HFF-Myc (cell line): Measurements from ENCODE around the gene ADAM10.

ENCODE experiments used
- DNase-seq: peaks from one replicate; pipeline ENCODE4 v3.0.0-alpha.2; 2011; ENCODE audit warnings: low read depth; ENCODE audit errors: extremely low read depth
- H3K4me3 ChIP-seq: replicated peaks from 2 replicates; pipeline ENCODE4 v1.5.1; 2011; ENCODE audit warnings: low read depth, mild to moderate bottlenecking, control low read depth, low read length
- TF ChIP-seq, protein P1 (sequence below): IDR thresholded peaks from 2 replicates; pipeline ENCODE4 v1.5.1; 2012; ENCODE audit warnings: mild to moderate bottlenecking, low read depth, low read length, control low read depth; ENCODE audit errors: missing control alignments

Gene ADAM10

DNA sequence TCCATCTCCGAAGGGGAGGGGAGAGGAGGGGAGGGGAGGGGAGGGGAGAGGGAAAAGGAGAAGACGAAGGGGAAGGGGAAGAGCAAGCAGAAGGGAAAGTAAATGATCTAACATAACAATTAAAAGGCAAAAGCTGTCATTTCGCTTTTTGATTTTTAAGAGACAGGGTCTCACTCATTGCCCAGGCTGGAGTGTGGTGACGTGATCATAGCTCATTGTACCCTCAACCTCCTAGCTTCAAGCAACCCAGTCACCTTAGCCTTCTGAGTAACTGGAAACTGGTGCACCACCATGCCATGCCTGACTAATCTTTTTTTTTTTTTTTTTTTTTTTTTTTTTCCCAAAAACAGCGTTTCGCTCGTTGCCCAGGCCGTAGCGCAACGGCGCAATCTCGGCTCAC is 22.6 kb downstream of the ADAM10 start:
- no peak overlapping the region for H3K4me3 ChIP-seq
- DNase-seq: no peak
- TF ChIP-seq, protein P1, sequence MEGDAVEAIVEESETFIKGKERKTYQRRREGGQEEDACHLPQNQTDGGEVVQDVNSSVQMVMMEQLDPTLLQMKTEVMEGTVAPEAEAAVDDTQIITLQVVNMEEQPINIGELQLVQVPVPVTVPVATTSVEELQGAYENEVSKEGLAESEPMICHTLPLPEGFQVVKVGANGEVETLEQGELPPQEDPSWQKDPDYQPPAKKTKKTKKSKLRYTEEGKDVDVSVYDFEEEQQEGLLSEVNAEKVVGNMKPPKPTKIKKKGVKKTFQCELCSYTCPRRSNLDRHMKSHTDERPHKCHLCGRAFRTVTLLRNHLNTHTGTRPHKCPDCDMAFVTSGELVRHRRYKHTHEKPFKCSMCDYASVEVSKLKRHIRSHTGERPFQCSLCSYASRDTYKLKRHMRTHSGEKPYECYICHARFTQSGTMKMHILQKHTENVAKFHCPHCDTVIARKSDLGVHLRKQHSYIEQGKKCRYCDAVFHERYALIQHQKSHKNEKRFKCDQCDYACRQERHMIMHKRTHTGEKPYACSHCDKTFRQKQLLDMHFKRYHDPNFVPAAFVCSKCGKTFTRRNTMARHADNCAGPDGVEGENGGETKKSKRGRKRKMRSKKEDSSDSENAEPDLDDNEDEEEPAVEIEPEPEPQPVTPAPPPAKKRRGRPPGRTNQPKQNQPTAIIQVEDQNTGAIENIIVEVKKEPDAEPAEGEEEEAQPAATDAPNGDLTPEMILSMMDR: no peak

DNA sequence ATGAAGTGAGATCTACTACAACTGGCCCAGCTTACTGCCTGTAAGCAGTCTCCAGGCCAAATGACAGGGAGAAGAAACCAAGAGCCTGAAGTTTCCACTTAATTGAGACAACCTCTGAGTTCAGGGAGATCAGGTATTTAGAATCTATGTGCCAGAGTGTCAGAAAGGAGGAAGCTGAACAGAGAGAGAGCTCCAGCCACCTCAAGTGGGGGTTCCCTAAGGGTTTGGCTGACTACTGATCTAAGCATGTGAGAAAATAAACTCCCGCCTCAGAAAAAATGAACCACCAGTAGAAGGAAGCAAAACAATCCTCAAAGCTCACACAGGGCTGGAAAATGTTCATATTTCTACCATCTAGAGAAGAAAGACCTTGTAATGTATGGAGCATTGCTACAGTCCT is 25.0 kb downstream of the ADAM10 start:
- DNase-seq: no peak
- no peak overlapping the region for H3K4me3 ChIP-seq
- TF ChIP-seq, protein P1: no peak

GRCh38 chr15:58717357-58717756 is 32.1 kb downstream of the ADAM10 start:
- TF ChIP-seq, protein P1: no peak
- H3K4me3 ChIP-seq: no peak overlapping the region
- DNase-seq: no peak

DNA sequence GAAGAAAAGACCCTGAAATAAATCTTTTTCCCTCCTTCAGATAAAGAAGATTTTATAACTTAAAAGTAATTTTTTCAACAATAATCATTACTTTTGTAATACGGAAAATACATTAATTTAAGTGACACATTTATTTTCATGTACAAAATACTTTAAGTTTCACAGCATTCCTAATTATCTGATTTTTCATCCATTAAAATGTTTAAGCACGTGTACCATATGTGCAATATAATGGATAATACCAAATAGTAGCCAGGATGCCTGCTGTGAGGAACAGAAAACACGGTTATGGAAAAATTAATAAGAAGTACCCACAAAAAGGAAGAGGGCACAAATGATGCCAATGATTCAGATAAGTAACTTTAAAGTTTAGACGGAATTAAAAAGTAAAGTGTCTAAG is 33.5 kb downstream of the ADAM10 start:
- no peak for DNase-seq
- TF ChIP-seq, protein P1: no peak
- no peak overlapping the region for H3K4me3 ChIP-seq

GRCh38 chr15:58715266-58715917 is 34.1 kb downstream of the ADAM10 start:
- no peak for DNase-seq
- no peak overlapping the region for H3K4me3 ChIP-seq
- TF ChIP-seq, protein P1: no peak

DNA sequence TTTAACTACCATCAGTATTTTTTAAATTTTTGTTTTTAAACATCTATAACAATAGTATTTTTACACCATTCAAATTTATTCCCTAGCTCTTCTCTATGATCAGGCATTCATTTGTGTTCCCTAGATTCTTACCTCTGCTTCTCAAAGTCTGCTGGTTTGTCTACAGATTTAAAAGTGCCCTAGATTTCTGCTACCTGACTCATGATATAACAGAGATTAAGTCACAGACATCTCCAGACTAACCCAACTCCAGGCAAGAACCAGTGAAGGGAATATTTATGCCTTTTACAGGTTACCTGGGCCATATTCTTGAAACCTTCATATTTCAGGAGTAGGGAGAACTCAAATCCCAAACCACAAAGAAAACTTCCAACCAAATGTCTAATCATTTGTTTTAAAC is 38.8 kb downstream of the ADAM10 start:
- no peak overlapping the region for H3K4me3 ChIP-seq
- TF ChIP-seq, protein P1: no peak
- DNase-seq: no peak

- no peak for DNase-seq
- H3K4me3 ChIP-seq: no peak overlapping the region
- TF ChIP-seq, protein P1: no peak
Observed at GRCh38 chr15:58707397-58707796, 42.1 kb downstream of the ADAM10 start.
